Muscle layer of colon (tissue), 2 donors: ENCODE data around the gene BIK.
"Not testable (repeated sequence)": the region's sequence is repeated elsewhere in the genome, so short reads cannot be mapped to it uniquely, and the experiment has no call there.

ENCODE experiments used
- H3K27ac ChIP-seq: one replicate; pipeline ENCODE4 v1.7.0; 2013; ENCODE audit warnings: low read depth, mild to moderate bottlenecking, low read length, moderate library complexity
- H3K27me3 ChIP-seq, 2 donors: one replicate each; pipeline ENCODE4 v1.7.0; 2013; ENCODE audit warnings: low read length in 2 of 2, mild to moderate bottlenecking in 2 of 2; ENCODE audit not compliant: insufficient read depth in 2 of 2, control insufficient read depth in 1 of 2
- H3K36me3 ChIP-seq: one replicate; pipeline ENCODE4 v1.7.0; 2013; ENCODE audit warnings: mild to moderate bottlenecking, low read length; ENCODE audit not compliant: insufficient read depth
- H3K4me1 ChIP-seq: one replicate; pipeline ENCODE4 v1.7.0; 2013; ENCODE audit warnings: mild to moderate bottlenecking, low read length; ENCODE audit not compliant: insufficient read depth
- H3K4me3 ChIP-seq, 2 donors: one replicate each; pipeline ENCODE4 v1.7.0; 2013; ENCODE audit warnings: low read length in 2 of 2, low read depth in 1 of 2, mild to moderate bottlenecking in 1 of 2, moderate library complexity in 1 of 2
- H3K9ac ChIP-seq: one replicate; pipeline ENCODE4 v1.7.0; 2013; ENCODE audit warnings: low read length
- H3K9me3 ChIP-seq: one replicate; pipeline ENCODE4 v1.7.0; 2013; ENCODE audit warnings: mild to moderate bottlenecking, low read length
- donor health status: abdominal sarcoma.
- donor health status: Adenocarcinoma of cecum.

BIK gene

DNA sequence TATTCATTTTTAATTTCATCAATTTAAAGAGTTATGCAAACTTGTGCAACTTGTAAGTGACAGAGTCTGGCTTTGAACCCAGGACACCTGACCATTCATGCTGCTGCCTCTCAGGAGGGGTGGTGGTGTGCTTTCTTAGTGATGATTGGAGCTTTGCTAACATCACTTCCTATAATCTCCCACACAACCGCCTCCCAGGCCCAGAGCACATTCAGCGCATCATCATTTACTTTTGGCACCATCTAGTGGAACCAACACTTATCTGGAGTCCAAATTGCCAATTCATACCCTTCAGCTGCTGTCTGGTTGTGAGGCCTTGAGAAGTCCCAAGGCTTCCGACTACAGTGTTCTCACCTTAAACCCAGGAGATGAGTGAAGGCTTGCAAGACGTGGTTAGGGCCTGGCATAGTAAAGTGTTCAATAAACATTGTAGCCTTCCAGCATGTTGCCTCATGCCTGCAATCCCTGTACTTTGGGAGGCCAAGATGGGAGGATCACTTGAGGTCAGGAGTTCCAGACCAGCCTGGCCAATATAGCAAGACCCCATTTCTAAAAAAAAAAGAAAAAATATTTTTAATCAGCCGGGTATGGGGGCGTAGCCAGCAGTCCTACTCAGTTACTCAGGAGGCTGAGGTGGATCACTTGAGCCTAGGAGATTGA, 20.3 kb upstream of the BIK start:
- no peaks in the 10 kb centered on the region for H3K36me3 ChIP-seq
- H3K9me3 ChIP-seq = no peaks in the 10 kb centered on the region
- no peak overlapping the region for H3K4me3 ChIP-seq
- H3K27me3 ChIP-seq = no peaks in the 10 kb centered on the region
- H3K9ac ChIP-seq = no peak overlapping the region
- H3K27ac ChIP-seq = no peak overlapping the region
- H3K4me1 ChIP-seq = peaks cover 4% of the 10 kb centered on the region

DNA sequence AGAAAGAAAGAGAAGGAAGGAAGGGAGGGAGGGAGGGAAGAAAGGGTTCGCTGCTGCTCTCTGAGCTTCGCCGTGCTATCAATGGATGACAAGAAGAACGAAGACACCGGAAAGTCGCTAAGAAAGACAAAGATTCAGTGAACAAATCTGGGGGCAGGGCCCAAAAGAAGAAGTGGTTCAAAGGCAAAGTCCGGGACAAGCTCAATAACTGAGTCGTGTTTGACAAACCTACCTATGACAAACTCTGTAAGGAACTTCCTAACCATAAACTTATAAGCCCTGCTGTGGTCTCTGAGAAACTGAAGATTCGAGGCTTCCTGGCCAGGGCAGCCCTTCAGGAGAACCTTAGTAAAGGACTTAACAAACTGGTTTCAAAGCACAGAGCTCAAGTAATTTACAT, 18.5 kb upstream of the BIK start:
- H3K27ac ChIP-seq = no peak overlapping the region
- H3K9me3 ChIP-seq = no peaks in the 10 kb centered on the region
- H3K9ac ChIP-seq = no peak overlapping the region
- H3K36me3 ChIP-seq = no peaks in the 10 kb centered on the region
- H3K4me3 ChIP-seq = no peak overlapping the region
- H3K4me1 ChIP-seq = peaks cover 4% of the 10 kb centered on the region
- no peaks in the 10 kb centered on the region for H3K27me3 ChIP-seq

DNA sequence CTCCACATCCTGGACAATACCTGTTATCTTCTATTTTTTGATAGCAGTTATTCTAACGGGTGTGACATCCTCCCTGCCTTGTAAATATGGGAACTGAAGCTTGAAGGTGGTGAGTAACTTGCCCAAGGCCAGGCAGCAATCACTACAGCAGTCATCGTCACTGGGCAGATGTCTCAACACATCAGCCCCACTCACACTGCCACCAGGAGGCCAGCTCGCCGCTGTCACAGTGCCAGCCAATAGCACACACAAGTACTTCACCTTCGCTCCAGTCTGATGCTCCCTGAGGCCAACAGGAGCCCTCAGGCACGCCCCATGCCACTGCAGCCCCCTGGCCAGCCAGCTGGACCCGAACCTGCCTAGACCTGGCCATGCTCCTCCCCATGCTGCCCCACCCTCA, 16.5 kb upstream of the BIK start:
- Histone ChIP-seq H3K4me3 (no peak overlapping the region), H3K27ac (no peak overlapping the region), H3K27me3 (no peaks in the 10 kb centered on the region), H3K9ac (no peak overlapping the region), H3K4me1 (no peaks in the 10 kb centered on the region), H3K9me3 (no peaks in the 10 kb centered on the region), H3K36me3 (no peaks in the 10 kb centered on the region)

DNA sequence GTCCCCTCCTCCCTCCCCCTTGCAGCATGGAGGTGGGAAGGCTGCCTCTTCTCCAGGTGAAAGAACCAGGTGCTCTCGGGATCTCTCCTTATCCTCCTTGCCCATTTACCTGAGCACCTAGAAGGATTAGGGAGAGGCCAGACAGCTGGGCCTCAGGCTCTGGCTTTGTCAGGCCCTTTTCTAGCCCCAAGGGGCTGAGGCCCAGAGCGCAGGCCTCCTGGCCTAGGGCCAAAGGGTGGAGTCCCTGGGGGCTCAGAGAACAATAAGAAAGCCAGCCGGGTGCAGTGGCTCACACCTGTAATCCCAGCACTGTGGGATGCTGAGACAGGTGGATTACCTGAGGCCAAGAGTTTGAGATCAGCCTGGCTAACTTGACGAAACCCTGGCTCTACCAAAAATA, 16.0 kb upstream of the BIK start:
- no peak overlapping the region for H3K27ac ChIP-seq
- H3K9ac ChIP-seq = no peak overlapping the region
- no peaks in the 10 kb centered on the region for H3K4me1 ChIP-seq
- no peaks in the 10 kb centered on the region for H3K9me3 ChIP-seq
- H3K36me3 ChIP-seq = no peaks in the 10 kb centered on the region
- no peak overlapping the region for H3K4me3 ChIP-seq
- no peaks in the 10 kb centered on the region for H3K27me3 ChIP-seq

DNA sequence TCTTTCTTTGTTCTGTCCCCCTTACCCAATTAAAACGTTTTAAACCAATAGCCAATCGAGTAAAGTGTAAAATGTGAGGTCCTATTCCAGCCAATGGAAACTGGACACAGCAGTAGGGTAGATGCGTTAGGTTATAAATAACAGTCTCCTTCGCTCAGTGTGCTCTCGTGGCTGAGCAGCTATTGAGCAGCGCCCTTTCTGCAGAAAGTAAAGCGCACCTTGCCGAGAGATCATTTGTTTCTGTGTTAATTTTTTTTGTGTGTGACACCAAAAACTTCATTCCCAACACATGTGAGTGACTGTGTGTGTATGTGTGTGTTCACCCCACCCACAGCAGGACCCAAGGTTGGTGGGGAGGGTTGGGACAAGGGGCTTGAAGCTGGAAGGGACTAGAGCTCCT, 14.1 kb upstream of the BIK start:
- Histone ChIP-seq H3K27me3 (no peaks in the 10 kb centered on the region), H3K4me3 (no peak overlapping the region), H3K9me3 (no peaks in the 10 kb centered on the region), H3K9ac (no peak overlapping the region), H3K4me1 (no peaks in the 10 kb centered on the region), H3K36me3 (no peaks in the 10 kb centered on the region), H3K27ac (no peak overlapping the region)

DNA sequence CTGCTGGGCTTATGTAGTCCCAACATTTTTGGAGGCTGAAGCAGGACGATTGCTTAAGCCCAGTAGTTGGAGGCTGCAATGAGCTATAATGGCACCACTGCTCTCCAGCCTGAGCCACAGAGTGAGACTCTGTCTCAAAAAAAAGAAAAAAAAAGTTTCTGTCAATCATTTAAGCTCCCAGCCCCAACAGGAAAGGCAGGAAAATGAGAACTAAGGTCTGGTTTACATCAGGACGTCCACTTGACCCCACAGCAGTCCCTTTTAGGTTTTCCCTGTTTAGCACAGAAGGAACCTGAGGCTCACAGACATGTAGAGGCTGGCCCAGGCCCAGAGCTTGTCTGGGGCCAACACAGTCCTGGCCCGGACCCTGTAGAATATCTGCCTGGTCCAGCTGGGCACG, 12.2 kb upstream of the BIK start:
- Histone ChIP-seq H3K27ac (no peak overlapping the region), H3K4me1 (no peaks in the 10 kb centered on the region), H3K27me3 (no peaks in the 10 kb centered on the region), H3K9me3 (no peaks in the 10 kb centered on the region), H3K4me3 (no peak overlapping the region), H3K36me3 (no peaks in the 10 kb centered on the region), H3K9ac (no peak overlapping the region)

DNA sequence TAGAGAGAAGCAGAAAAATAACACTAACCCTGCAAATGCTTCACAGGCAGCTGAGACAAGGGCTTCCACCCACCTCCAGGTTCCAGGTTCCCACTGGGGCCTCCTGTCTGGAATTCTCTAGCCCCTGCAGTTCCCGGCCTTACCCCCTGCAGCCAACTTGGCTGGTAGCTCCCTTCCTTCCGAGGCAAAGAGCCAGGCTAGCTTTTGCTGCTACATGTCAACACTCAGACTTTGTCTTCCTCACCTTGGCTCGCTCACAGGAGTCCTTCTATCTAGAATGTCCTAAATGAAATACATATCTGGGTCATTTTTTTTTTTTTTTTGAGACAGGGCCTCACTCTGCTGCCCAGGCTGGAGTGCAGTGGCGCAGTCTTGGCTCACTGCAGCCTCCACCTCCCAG, 11.5 kb upstream of the BIK start:
- Histone ChIP-seq H3K27me3 (no peaks in the 10 kb centered on the region), H3K27ac (no peak overlapping the region), H3K36me3 (no peaks in the 10 kb centered on the region), H3K9ac (no peak overlapping the region), H3K4me1 (no peaks in the 10 kb centered on the region), H3K4me3 (no peak overlapping the region), H3K9me3 (no peaks in the 10 kb centered on the region)

DNA sequence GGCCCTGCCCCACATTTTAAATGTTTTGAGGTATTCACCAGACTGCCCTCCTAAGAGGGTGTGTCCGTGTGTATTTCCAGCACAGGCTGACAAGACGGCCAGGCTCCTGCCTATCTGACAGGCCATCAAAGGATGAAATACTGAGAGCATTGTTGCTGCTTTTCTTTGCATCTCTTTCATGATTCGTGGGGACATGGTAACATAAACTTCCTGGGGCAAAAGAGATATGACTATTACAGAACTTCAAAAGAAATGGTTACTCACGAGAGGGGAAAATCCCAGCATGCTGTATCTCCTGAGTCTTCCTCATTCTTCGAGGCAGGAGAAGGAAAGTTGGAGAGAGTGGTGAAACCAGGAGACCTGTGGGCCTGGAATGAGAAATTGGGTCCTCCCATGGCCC, 10.3 kb upstream of the BIK start:
- H3K4me3 ChIP-seq = no peak overlapping the region
- H3K9me3 ChIP-seq = no peaks in the 10 kb centered on the region

DNA sequence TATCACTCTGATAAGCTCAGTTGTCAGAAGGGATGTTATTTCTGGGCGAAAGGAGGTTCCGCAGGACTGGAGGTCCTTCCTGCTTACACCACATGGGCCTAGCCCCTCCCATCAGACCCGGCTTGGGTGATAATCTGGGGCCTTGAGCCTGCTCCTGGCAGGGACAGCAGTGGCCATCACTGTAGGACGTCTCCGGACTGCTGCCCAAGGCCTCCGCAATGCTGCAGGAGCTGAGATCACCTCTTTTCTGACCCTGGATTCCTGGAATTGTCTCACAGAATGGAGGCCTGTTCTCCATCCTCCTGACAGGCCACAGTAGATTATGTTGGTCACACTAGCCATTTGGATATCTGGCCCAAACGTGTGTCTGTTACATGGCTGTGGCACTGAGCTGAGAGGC, 9.2 kb upstream of the BIK start:
- H3K4me1 ChIP-seq = no peaks in the 10 kb centered on the region
- no peak overlapping the region for H3K4me3 ChIP-seq
- H3K27me3 ChIP-seq = no peaks in the 10 kb centered on the region
- no peaks in the 10 kb centered on the region for H3K9me3 ChIP-seq
- no peak overlapping the region for H3K27ac ChIP-seq
- no peak overlapping the region for H3K9ac ChIP-seq
- H3K36me3 ChIP-seq = no peaks in the 10 kb centered on the region

More for the DNA sequence above, 10.3 kb upstream of the BIK start:
- H3K9ac ChIP-seq = no peak overlapping the region
- H3K36me3 ChIP-seq = no peaks in the 10 kb centered on the region
- H3K27me3 ChIP-seq = no peaks in the 10 kb centered on the region
- no peaks in the 10 kb centered on the region for H3K4me1 ChIP-seq
- H3K27ac ChIP-seq = no peak overlapping the region

DNA sequence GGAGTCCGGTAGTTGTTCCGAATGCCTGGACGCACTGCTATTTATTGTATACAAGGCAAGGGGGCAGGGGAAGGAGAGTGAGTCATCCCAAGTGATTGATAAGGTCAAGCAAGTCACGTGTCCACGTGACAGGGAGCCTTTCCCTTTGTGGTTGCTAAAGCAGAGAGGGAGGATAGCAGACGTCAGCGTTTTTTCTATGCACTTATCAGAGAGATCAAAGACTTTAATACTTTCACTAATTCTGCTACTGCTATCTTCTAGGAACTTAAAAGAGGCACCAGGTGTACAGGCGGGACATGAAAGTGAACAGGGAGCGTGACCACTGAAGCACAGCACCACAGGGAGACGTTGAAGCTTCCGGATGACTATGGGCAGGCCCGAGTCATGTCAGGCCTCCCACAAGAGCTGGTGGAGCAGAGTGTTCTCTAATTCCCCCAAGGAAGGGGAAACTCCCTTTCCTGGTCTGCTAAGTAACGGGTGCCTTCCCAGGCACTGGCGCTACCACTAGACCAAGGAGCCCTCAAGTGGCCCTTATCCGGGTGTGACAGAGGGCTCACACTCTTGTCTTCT, 6.4 kb upstream of the BIK start:
- not testable (repeated sequence) for H3K36me3 ChIP-seq, H3K27ac ChIP-seq, H3K9ac ChIP-seq, H3K9me3 ChIP-seq, H3K4me1 ChIP-seq, H3K4me3 ChIP-seq, H3K27me3 ChIP-seq

DNA sequence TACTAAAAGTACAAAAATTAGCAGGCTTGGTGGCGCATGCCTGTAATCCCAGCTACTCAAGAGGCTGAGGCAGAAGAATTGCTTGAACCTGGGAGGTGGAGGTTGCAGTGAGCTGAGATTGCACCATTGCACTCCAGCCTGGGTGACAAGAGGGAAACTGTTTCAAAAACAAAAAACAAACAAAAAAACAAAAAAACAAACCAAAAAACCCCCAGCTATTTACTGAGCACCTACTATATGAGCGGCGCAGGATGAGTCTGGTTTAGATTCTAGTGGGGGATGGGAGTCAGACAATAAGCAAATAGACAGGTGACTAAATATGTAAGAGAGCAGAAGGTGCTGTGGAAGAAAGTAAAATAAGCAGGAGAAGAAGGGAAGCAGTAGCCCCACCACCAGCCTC, 5.6 kb upstream of the BIK start:
- H3K27me3 ChIP-seq, H3K9me3 ChIP-seq, H3K4me1 ChIP-seq, H3K27ac ChIP-seq, H3K9ac ChIP-seq, H3K36me3 ChIP-seq, H3K4me3 ChIP-seq: not testable (repeated sequence)

DNA sequence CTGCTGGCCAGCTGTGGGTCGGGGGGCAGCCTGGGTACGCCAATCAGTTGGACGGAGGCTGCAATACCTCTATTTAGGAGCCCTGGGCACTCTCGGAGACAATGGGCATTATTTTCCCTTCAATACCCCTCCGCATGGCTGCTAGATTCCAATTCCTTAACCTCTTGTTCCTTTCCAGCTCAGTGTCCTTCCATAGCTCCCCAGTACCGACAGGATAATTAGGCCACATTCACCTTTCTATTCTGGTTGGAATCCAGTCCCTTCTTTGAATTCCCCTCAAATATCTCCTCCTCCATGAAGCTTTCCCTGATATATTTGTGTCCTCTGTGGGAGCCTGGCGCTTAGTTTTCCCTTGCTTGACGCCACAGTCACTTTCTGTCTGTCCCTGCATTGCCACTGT, 4.2 kb upstream of the BIK start:
- peaks cover 7% of the 10 kb centered on the region for H3K4me1 ChIP-seq
- no peak overlapping the region for H3K4me3 ChIP-seq
- H3K36me3 ChIP-seq = no peaks in the 10 kb centered on the region
- peaks cover 2 to 15% of the 10 kb centered on the region in 2 donors for H3K27me3 ChIP-seq
- no peak overlapping the region for H3K9ac ChIP-seq
- no peak overlapping the region for H3K27ac ChIP-seq
- no peaks in the 10 kb centered on the region for H3K9me3 ChIP-seq
